K562 (cell line): Measurements from ENCODE around the gene SLC1A4. TPM values are rescaled to one million over a fixed set of nuclear protein-coding genes. Genes with fewer than 3 reads are reported as not detected.

ENCODE experiments used
- ARID2 ChIP-seq: fragments of 450-650 bp; IDR thresholded peaks from 2 replicates; pipeline ENCODE4 v1.6.1; 2017; ENCODE audit warnings: antibody characterized with exemption, mild to moderate bottlenecking
- E2F5 ChIP-seq: sonication (generic); formaldehyde crosslinking; IDR thresholded peaks from 2 replicates; pipeline ENCODE4 v1.8.0; 2022; ENCODE audit warnings: mild to moderate bottlenecking, missing genetic modification reagents
- ELF2 ChIP-seq: fragments of 250-450 bp; sonication (Bioruptor Pico); IDR thresholded peaks from 2 replicates; pipeline ENCODE4 v1.5.0; 2021; ENCODE audit warnings: mild to moderate bottlenecking
- ESRRA ChIP-seq: fragments of 450-650 bp; IDR thresholded peaks from 2 replicates; pipeline ENCODE4 v1.6.1; 2014; ENCODE audit warnings: low read depth, mild to moderate bottlenecking, moderate library complexity, borderline replicate concordance
- FIP1L1 ChIP-seq: fragments of 200-400 bp; formaldehyde crosslinking; IDR thresholded peaks from 2 replicates; pipeline ENCODE4 v1.6.1; 2018; ENCODE audit warnings: mild to moderate bottlenecking, low read depth, low read length; ENCODE audit not compliant: poor library complexity, severe bottlenecking
- FOXJ3 ChIP-seq: sonication (generic); formaldehyde crosslinking; IDR thresholded peaks from 2 replicates; pipeline ENCODE4 v1.4.0; 2020; ENCODE audit warnings: mild to moderate bottlenecking, missing genetic modification reagents
- GTF2A2 ChIP-seq: IDR thresholded peaks from 2 replicates; pipeline ENCODE4 v1.6.1; 2016; ENCODE audit warnings: mild to moderate bottlenecking, missing genetic modification characterization, missing compliant biosample characterization
- HBP1 ChIP-seq: fragments of 450-650 bp; formaldehyde crosslinking; IDR thresholded peaks from 2 replicates; pipeline ENCODE4 v1.4.0; 2022; ENCODE audit warnings: missing genetic modification characterization
- ILF3 ChIP-seq: fragments of 450-650 bp; IDR thresholded peaks from 2 replicates; pipeline ENCODE4 v1.6.1; 2018; ENCODE audit warnings: antibody characterized with exemption, mild to moderate bottlenecking, moderate library complexity, borderline replicate concordance
- MEF2D ChIP-seq: conservative IDR thresholded peaks from 2 replicates; pipeline ENCODE4 v1.6.1; 2016; ENCODE audit warnings: low read depth, missing genetic modification characterization, missing compliant biosample characterization
- MNT ChIP-seq, 2 experiments: fragments of 450-650 bp; conservative IDR thresholded peaks; 2 replicates each; pipeline ENCODE4 v1.6.1; 2017; ENCODE audit warnings: mild to moderate bottlenecking in 2 of 2, moderate library complexity in 2 of 2
- MTF1 ChIP-seq: fragments of 250-450 bp; sonication (Bioruptor Pico); IDR thresholded peaks from 2 replicates; pipeline ENCODE4 v1.9.0; 2021; ENCODE audit warnings: moderate library complexity, mild to moderate bottlenecking, inconsistent platforms, borderline replicate concordance
- MXD1 ChIP-seq: fragments of 250-450 bp; sonication (Bioruptor Pico); IDR thresholded peaks from 2 replicates; pipeline ENCODE4 v1.8.0; 2021; ENCODE audit warnings: borderline replicate concordance, mild to moderate bottlenecking, moderate library complexity; ENCODE audit not compliant: poor library complexity, severe bottlenecking
- NEUROD1 ChIP-seq: fragments of 150-350 bp; IDR thresholded peaks from 2 replicates; pipeline ENCODE4 v1.6.1; 2014; ENCODE audit warnings: borderline replicate concordance, low read length, low read depth; ENCODE audit not compliant: partially characterized antibody
- NFATC3 ChIP-seq: fragments of 450-650 bp; IDR thresholded peaks from 2 replicates; pipeline ENCODE4 v1.6.1; 2017; ENCODE audit warnings: mild to moderate bottlenecking
- NFIC ChIP-seq: fragments of 450-650 bp; IDR thresholded peaks from 2 replicates; pipeline ENCODE4 v1.6.1; 2017; ENCODE audit warnings: mild to moderate bottlenecking, inconsistent platforms
- RNF2 ChIP-seq: sonication (generic); IDR thresholded peaks from 2 replicates; pipeline ENCODE4 v1.6.1; 2016
- STAT5A ChIP-seq: IDR thresholded peaks from 2 replicates; pipeline ENCODE4 v1.6.1; 2012; ENCODE audit warnings: low read length, inconsistent platforms, borderline replicate concordance
- TARDBP ChIP-seq: fragments of 450-650 bp; IDR thresholded peaks from 2 replicates; pipeline ENCODE4 v1.6.1; 2016
- TRIM28 ChIP-seq: fragments of 450-650 bp; IDR thresholded peaks from 2 replicates; pipeline ENCODE4 v1.6.1; 2017
- ZBTB43 ChIP-seq: sonication (generic); formaldehyde crosslinking; IDR thresholded peaks from 2 replicates; pipeline ENCODE4 v1.8.0; 2023; ENCODE audit warnings: mild to moderate bottlenecking, missing genetic modification reagents
- ZFPM2 ChIP-seq: fragments of 250-450 bp; sonication (Bioruptor Pico); IDR thresholded peaks from 2 replicates; pipeline ENCODE4 v1.5.1; 2022; ENCODE audit warnings: mild to moderate bottlenecking
- ZNF740 ChIP-seq, 3 experiments: fragments of 200-800 bp in 1 of 3; sonication (Bioruptor generic) in 1 of 3; sonication (generic) in 1 of 3; formaldehyde crosslinking in 1 of 3; IDR thresholded peaks; 2 replicates each; pipeline versions ENCODE4 v1.6.1 to v1.8.0; 2016 to 2022; ENCODE audit warnings: mild to moderate bottlenecking in 2 of 3, missing compliant biosample characterization in 2 of 3, missing genetic modification characterization in 2 of 3, missing genetic modification reagents in 1 of 3
- polyA plus RNA-seq, 8 experiments: library from polyadenylated mRNA; depleted of rRNA in 4 of 8; stranded (reverse) in 5 of 8; unstranded in 3 of 8; fragments of >200 nt; fragmentation: Nextera tagmentation in 2 of 8; fragmentation: Illumina TruSeq in 1 of 8; extraction: Ambion mirVana in 2 of 8; extraction: Trizol in 1 of 8; gene quantifications; 2 replicates each; pipeline versions ENCODE4 v1.2.1 to v1.2.3, GENCODE V29; 2011 to 2014; ENCODE audit warnings: inconsistent platforms in 1 of 8, missing spikeins in 1 of 8
- total RNA-seq, 7 experiments: library from RNA; depleted of rRNA in 6 of 7; stranded (reverse); fragments of >200 nt in 6 of 7; fragmentation: Illumina TruSeq in 2 of 7; extraction: Trizol in 2 of 7; gene quantifications; 2 replicates each; pipeline versions ENCODE4 v1.2.1 to v1.2.3, GENCODE V29; 2011 to 2021; ENCODE audit warnings: low replicate concordance in 1 of 7

The SLC1A4 gene
- total and polyA plus RNA-seq, 9 of the 15 experiments (the other 6 are each of a cell fraction or from before 2014, with no cell fraction given), result 4.4 to 24.0 (median 10.9) TPM

- TF ChIP-seq MXD1 (CRISPR knock-in tag) (no peak), ESRRA (no peak), NFATC3 (no peak), ARID2 (no peak), FIP1L1 (no peak), ELF2 (CRISPR knock-in tag) (0 out of 2 replicates have a peak, but pooled peaks have one; percentile 20), MTF1 (no peak), FOXJ3 (CRISPR knock-in tag) (no peak), GTF2A2 (tag) (no peak), NEUROD1 (peak; percentile 82), TRIM28 (no peak), ILF3 (peak; percentile 64; the same call in 1 of the 2 replicates), ZBTB43 (no peak), NFIC (peak; percentile 99), MNT (conservative IDR thresholded peaks at IDR 0.05) (peak in 1 of 2 experiments; percentile 62; a peak in 2 of 4 replicates), STAT5A (peak; percentile 84), RNF2 (peak; percentile 76), HBP1 (CRISPR knock-in tag) (no peak), E2F5 (CRISPR knock-in tag) (no peak), TARDBP (peak; percentile 79; the same call in 1 of the 2 replicates), MEF2D (no peak), ZNF740 (CRISPR knock-in tag; IDR thresholded peaks at IDR 0.05) (no peak), ZNF740 (tag; IDR thresholded peaks at IDR 0.05) (no peak), ZFPM2 (CRISPR knock-in tag) (no peak)
These were observed 32.5 kb downstream of the SLC1A4 start (continued) for GRCh38 chr2:65021709-65022108.
